ENCODE data around the gene B3GLCT. TPM values are rescaled to one million over a fixed set of nuclear protein-coding genes. Genes with fewer than 3 reads are reported as not detected.

The B3GLCT gene
- polyA plus RNA-seq, 1 donor from 2014 or later, result 8.2 TPM

DNA sequence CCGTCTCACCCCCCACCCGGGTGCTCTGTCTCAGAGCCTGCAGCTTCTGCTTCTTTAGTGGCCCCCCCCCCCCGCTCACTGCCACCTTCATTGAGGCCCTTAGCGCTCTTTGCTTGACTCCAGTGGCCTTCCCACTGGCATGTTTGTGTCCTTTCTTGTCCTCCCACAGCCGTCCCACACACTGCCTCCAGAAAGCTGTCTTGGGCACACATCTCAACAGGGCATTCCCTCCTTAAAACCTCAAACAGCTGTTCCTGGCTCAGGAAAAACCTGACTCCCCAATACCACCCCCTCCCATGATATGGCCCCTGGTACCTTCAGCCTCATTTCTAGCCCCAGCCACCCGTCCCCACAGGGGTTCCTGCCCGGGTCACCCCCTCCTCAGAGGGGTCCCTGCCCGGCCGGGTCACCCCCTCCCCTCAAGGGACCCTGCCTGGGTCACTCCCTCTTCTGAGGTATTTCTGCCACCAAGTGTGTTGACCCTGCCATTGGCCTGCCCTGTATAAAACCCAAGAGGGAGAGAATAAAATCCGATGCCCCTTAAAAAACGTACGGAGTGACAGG, 8.9 kb downstream of the B3GLCT start:
- Histone ChIP-seq H3K79me2 (replicated peaks; ENCODE audit: insufficient read depth, low read length) (no peaks in the 10 kb centered on the region), H3K9me3 (ENCODE audit: low read length) (no peaks in the 10 kb centered on the region), H3K4me2 (ENCODE audit: low read length) (no peak overlapping the region), H3K9ac (ENCODE audit: low read length) (no peak overlapping the region), H2AFZ (ENCODE audit: low read depth, low read length) (no peak overlapping the region), H4K20me1 (ENCODE audit: insufficient read depth) (no peaks in the 10 kb centered on the region), H3F3A (ENCODE audit: insufficient read depth, low read length, poor library complexity, severe bottlenecking) (no peaks in the 10 kb centered on the region), H3K9me2 (ENCODE audit: insufficient read depth, low read length) (no peaks in the 10 kb centered on the region), H3K27ac (ENCODE audit: low read length) (no peak overlapping the region), H3K36me3 (ENCODE audit: insufficient read depth, low read length) (no peaks in the 10 kb centered on the region), H3K4me3 (ENCODE audit: low read length) (no peak overlapping the region), H3K27me3 (ENCODE audit: insufficient read depth, low read depth, low read length) (no peaks in the 10 kb centered on the region)
- TF ChIP-seq, protein P1, sequence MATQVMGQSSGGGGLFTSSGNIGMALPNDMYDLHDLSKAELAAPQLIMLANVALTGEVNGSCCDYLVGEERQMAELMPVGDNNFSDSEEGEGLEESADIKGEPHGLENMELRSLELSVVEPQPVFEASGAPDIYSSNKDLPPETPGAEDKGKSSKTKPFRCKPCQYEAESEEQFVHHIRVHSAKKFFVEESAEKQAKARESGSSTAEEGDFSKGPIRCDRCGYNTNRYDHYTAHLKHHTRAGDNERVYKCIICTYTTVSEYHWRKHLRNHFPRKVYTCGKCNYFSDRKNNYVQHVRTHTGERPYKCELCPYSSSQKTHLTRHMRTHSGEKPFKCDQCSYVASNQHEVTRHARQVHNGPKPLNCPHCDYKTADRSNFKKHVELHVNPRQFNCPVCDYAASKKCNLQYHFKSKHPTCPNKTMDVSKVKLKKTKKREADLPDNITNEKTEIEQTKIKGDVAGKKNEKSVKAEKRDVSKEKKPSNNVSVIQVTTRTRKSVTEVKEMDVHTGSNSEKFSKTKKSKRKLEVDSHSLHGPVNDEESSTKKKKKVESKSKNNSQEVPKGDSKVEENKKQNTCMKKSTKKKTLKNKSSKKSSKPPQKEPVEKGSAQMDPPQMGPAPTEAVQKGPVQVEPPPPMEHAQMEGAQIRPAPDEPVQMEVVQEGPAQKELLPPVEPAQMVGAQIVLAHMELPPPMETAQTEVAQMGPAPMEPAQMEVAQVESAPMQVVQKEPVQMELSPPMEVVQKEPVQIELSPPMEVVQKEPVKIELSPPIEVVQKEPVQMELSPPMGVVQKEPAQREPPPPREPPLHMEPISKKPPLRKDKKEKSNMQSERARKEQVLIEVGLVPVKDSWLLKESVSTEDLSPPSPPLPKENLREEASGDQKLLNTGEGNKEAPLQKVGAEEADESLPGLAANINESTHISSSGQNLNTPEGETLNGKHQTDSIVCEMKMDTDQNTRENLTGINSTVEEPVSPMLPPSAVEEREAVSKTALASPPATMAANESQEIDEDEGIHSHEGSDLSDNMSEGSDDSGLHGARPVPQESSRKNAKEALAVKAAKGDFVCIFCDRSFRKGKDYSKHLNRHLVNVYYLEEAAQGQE (IDR thresholded peaks at IDR 0.05; ENCODE audit: borderline replicate concordance), result no peak
- TF ChIP-seq SMC3 (conservative IDR thresholded peaks at IDR 0.05; ENCODE audit: poor library complexity), result no peak

DNA sequence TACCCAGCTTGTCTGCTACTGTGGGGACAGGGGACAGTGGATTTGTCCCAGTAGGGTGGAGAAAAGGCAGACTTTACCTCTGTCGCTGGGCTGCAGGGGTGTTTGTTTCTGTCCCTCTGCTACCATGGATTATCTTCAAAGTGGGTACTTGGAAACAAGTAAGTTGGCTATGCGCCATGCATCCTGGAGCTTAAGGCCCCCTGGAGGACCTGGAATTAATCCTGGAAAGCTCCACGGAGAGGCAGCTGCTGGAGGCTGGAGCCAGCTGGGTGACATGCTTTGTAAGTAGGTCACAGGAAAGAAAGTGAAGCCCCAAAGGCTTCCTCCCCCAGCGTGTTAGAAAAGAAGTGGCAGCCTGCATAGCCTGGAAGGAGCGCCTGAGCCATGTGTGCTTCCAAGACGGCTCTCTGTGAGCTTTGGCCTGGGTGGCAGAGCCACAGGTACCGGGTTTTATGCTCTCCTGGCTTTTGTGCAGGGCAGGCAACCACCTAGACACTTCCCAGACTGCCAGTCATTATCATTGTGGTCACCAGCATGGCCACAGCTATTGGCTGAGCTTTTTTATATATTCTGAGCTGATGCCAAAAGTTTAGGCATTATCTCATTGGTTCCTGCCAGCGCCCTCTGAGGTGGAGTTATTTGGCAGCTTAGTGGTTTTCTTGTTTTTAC, 9.5 kb downstream of the B3GLCT start:
- H3K9ac ChIP-seq (ENCODE audit: low read length), result no peak overlapping the region
- no peaks in the 10 kb centered on the region for H3F3A ChIP-seq (ENCODE audit: insufficient read depth, low read length, poor library complexity, severe bottlenecking)
- no peak overlapping the region for H3K27ac ChIP-seq (ENCODE audit: low read length)
- no peak overlapping the region for H3K4me2 ChIP-seq (ENCODE audit: low read length)
- no peaks in the 10 kb centered on the region for H3K36me3 ChIP-seq (ENCODE audit: insufficient read depth, low read length)
- H3K27me3 ChIP-seq (ENCODE audit: insufficient read depth, low read depth, low read length), result no peaks in the 10 kb centered on the region
- TF ChIP-seq SMC3 (conservative IDR thresholded peaks at IDR 0.05; ENCODE audit: poor library complexity) (no peak), RAD21 (conservative IDR thresholded peaks at IDR 0.05) (no peak)
- no peaks in the 10 kb centered on the region for H3K79me2 ChIP-seq (replicated peaks; ENCODE audit: insufficient read depth, low read length)
- no peaks in the 10 kb centered on the region for H3K9me3 ChIP-seq (ENCODE audit: low read length)
- H3K4me3 ChIP-seq (ENCODE audit: low read length), result no peak overlapping the region
- no peak overlapping the region for H2AFZ ChIP-seq (ENCODE audit: low read depth, low read length)
- H3K9me2 ChIP-seq (ENCODE audit: insufficient read depth, low read length), result no peaks in the 10 kb centered on the region
- no peaks in the 10 kb centered on the region for H4K20me1 ChIP-seq (ENCODE audit: insufficient read depth)

DNA sequence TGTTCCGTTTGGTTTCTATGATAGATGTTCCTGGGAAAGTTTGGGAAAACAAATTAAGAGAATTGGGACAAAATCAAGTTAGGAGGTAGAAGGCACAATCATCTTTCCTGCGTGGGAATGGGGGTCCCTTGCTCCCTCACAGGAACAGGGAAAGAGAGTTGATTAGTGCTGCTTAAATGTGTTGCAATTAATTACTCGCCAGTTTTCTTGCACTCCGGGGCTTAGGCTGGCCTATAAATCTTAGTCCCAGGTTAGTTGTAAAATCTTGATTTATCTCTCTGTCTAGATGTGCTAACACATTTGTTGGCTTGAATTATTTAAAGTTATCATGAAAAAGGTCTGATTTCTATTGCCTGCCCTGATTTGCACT, 10.1 kb downstream of the B3GLCT start:
- Histone ChIP-seq H3K36me3 (ENCODE audit: insufficient read depth, low read length) (no peaks in the 10 kb centered on the region), H4K20me1 (ENCODE audit: insufficient read depth) (no peaks in the 10 kb centered on the region), H3K4me2 (ENCODE audit: low read length) (no peak overlapping the region), H3K9me3 (ENCODE audit: low read length) (no peaks in the 10 kb centered on the region), H3K79me2 (replicated peaks; ENCODE audit: insufficient read depth, low read length) (no peaks in the 10 kb centered on the region), H3K4me3 (ENCODE audit: low read length) (no peak overlapping the region), H3F3A (ENCODE audit: insufficient read depth, low read length, poor library complexity, severe bottlenecking) (no peaks in the 10 kb centered on the region), H3K27ac (ENCODE audit: low read length) (no peak overlapping the region), H2AFZ (ENCODE audit: low read depth, low read length) (no peak overlapping the region), H3K27me3 (ENCODE audit: insufficient read depth, low read depth, low read length) (no peaks in the 10 kb centered on the region), H3K9ac (ENCODE audit: low read length) (no peak overlapping the region), H3K9me2 (ENCODE audit: insufficient read depth, low read length) (no peaks in the 10 kb centered on the region)
- no peak for TF ChIP-seq SMC3 (conservative IDR thresholded peaks at IDR 0.05; ENCODE audit: poor library complexity)
- TF ChIP-seq TAF1 (IDR thresholded peaks at IDR 0.05; ENCODE audit: low read depth), result no peak
- TF ChIP-seq RAD21 (conservative IDR thresholded peaks at IDR 0.05), result no peak
- no peak for TF ChIP-seq EP300 (conservative IDR thresholded peaks at IDR 0.05; ENCODE audit: poor library complexity, severe bottlenecking)
- TF ChIP-seq, protein P2, sequence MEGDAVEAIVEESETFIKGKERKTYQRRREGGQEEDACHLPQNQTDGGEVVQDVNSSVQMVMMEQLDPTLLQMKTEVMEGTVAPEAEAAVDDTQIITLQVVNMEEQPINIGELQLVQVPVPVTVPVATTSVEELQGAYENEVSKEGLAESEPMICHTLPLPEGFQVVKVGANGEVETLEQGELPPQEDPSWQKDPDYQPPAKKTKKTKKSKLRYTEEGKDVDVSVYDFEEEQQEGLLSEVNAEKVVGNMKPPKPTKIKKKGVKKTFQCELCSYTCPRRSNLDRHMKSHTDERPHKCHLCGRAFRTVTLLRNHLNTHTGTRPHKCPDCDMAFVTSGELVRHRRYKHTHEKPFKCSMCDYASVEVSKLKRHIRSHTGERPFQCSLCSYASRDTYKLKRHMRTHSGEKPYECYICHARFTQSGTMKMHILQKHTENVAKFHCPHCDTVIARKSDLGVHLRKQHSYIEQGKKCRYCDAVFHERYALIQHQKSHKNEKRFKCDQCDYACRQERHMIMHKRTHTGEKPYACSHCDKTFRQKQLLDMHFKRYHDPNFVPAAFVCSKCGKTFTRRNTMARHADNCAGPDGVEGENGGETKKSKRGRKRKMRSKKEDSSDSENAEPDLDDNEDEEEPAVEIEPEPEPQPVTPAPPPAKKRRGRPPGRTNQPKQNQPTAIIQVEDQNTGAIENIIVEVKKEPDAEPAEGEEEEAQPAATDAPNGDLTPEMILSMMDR (IDR thresholded peaks at IDR 0.05; ENCODE audit: poor library complexity, severe bottlenecking), result no peak
- no peak for TF ChIP-seq MXI1 (conservative IDR thresholded peaks at IDR 0.05; ENCODE audit: poor library complexity, severe bottlenecking)
